ENCODE data around the gene EPHA10. TPM values are rescaled to one million over a fixed set of nuclear protein-coding genes. Genes with fewer than 3 reads are reported as not detected.

Gene EPHA10
- total and polyA plus RNA-seq, 5 experiments from 2014 or later: not detected

GRCh38 chr1:37764414-37764825 is 500 bp downstream of the EPHA10 start:
- Mint-ChIP-seq H3K4me3 (peak overlapping the region in 4 of 10 donors; percentile 18 to 65 (median 30)), H3K4me1 (peaks cover 8 to 17% (median 10%) of the 10 kb centered on the region in 4 donors), H3K27ac (no peak overlapping the region), H3K36me3 (peaks cover 0 to 9% (median 6%) of the 10 kb centered on the region in 3 donors), H3K27me3 (peaks cover 46 to 80% (median 69%) of the 10 kb centered on the region in 5 donors), H3K9me3 (peaks cover 0 to 10% (median 0%) of the 10 kb centered on the region in 9 donors)
- POLR2A ChIA-PET: no interaction called here
- ATAC-seq (no peak), DNase-seq (peak in 6 of 10 donors; percentile 10 to 31 (median 21))

GRCh38 chr1:37763791-37764413 is 1.0 kb downstream of the EPHA10 start:
- peaks cover 0 to 9% (median 6%) of the 10 kb centered on the region in 3 donors for H3K36me3 Mint-ChIP-seq
- POLR2A ChIA-PET: no interaction called here
- no peak for DNase-seq

GRCh38 chr1:37762516-37762915 is 2.4 kb downstream of the EPHA10 start:
- no peak for DNase-seq
- Mint-ChIP-seq H3K27me3 (peaks cover 31 to 61% (median 52%) of the 10 kb centered on the region in 5 donors), H3K9me3 (peaks cover 0 to 10% (median 0%) of the 10 kb centered on the region in 9 donors), H3K36me3 (peaks cover 0 to 6% (median 4%) of the 10 kb centered on the region in 3 donors), H3K27ac (no peak overlapping the region), H3K4me1 (peaks cover 8 to 17% (median 10%) of the 10 kb centered on the region in 4 donors), H3K4me3 (no peak overlapping the region)
- POLR2A ChIA-PET: no interaction called here
- no peak for ATAC-seq

More at GRCh38 chr1:37763791-37764413, 1.0 kb downstream of the EPHA10 start:
- Mint-ChIP-seq H3K4me1 (peaks cover 8 to 17% (median 10%) of the 10 kb centered on the region in 4 donors), H3K4me3 (no peak overlapping the region), H3K27ac (no peak overlapping the region), H3K27me3 (peaks cover 40 to 74% (median 63%) of the 10 kb centered on the region in 5 donors), H3K9me3 (peaks cover 0 to 10% (median 0%) of the 10 kb centered on the region in 9 donors)
- no peak for ATAC-seq

- peaks cover 8 to 13% (median 10%) of the 10 kb centered on the region in 4 donors for H3K4me1 Mint-ChIP-seq
- H3K36me3 Mint-ChIP-seq: peaks cover 0 to 6% (median 4%) of the 10 kb centered on the region in 3 donors
- no peak for ATAC-seq
- peaks cover 25 to 54% (median 43%) of the 10 kb centered on the region in 5 donors for H3K27me3 Mint-ChIP-seq
- POLR2A ChIA-PET: no interaction called here
- DNase-seq: no peak
- no peak overlapping the region for H3K27ac Mint-ChIP-seq
- H3K9me3 Mint-ChIP-seq: peaks cover 0 to 10% (median 0%) of the 10 kb centered on the region in 9 donors
- no peak overlapping the region for H3K4me3 Mint-ChIP-seq
Measured at GRCh38 chr1:37761416-37762095, 3.4 kb downstream of the EPHA10 start.

GRCh38 chr1:37759451-37759850 is 5.5 kb downstream of the EPHA10 start:
- ATAC-seq (no peak), DNase-seq (no peak)
- POLR2A ChIA-PET: no interaction called here
- Mint-ChIP-seq H3K9me3 (peaks cover 0 to 5% (median 0%) of the 10 kb centered on the region in 9 donors), H3K27ac (no peak overlapping the region), H3K4me3 (no peak overlapping the region), H3K4me1 (peaks cover 0 to 3% (median 2%) of the 10 kb centered on the region in 4 donors), H3K36me3 (peaks cover 0 to 4% (median under 1%) of the 10 kb centered on the region in 3 donors), H3K27me3 (peaks cover 18 to 45% (median 34%) of the 10 kb centered on the region in 5 donors)

- no peak for ATAC-seq
- Mint-ChIP-seq H3K27me3 (peaks cover 13 to 39% (median 28%) of the 10 kb centered on the region in 5 donors), H3K4me3 (no peak overlapping the region), H3K27ac (no peak overlapping the region), H3K36me3 (peaks cover 0 to 2% (median 2%) of the 10 kb centered on the region in 3 donors), H3K9me3 (peaks cover 0 to 3% (median 0%) of the 10 kb centered on the region in 9 donors), H3K4me1 (peaks cover 5 to 14% (median 7%) of the 10 kb centered on the region in 4 donors)
- DNase-seq: no peak
- POLR2A ChIA-PET: no interaction called here
Measured at GRCh38 chr1:37755951-37756560, 8.9 kb downstream of the EPHA10 start.

- H3K36me3 Mint-ChIP-seq: peaks cover 0 to 2% (median 2%) of the 10 kb centered on the region in 3 donors
- DNase-seq: no peak
- H3K27me3 Mint-ChIP-seq: peaks cover 15 to 44% (median 31%) of the 10 kb centered on the region in 5 donors
- H3K27ac Mint-ChIP-seq: no peak overlapping the region
- H3K4me3 Mint-ChIP-seq: peak overlapping the region in 1 of 10 donors; percentile 26
- peaks cover 0 to 3% (median 0%) of the 10 kb centered on the region in 9 donors for H3K9me3 Mint-ChIP-seq
- POLR2A ChIA-PET: no interaction called here
- no peak for ATAC-seq
- peaks cover 5 to 14% (median 7%) of the 10 kb centered on the region in 4 donors for H3K4me1 Mint-ChIP-seq
Measured at GRCh38 chr1:37755290-37755689, 9.6 kb downstream of the EPHA10 start.

GRCh38 chr1:37753473-37754321 is 11.2 kb downstream of the EPHA10 start:
- peaks cover 5 to 14% (median 7%) of the 10 kb centered on the region in 4 donors for H3K4me1 Mint-ChIP-seq
- H3K36me3 Mint-ChIP-seq: peaks cover 0 to 2% (median 2%) of the 10 kb centered on the region in 3 donors
- H3K27ac Mint-ChIP-seq: peak overlapping the region in 1 of 10 donors; percentile 3
- POLR2A ChIA-PET: no interaction called here
- H3K4me3 Mint-ChIP-seq: peak overlapping the region; percentile 12 to 76 (median 60)
- H3K9me3 Mint-ChIP-seq: peaks cover 0 to 3% (median 0%) of the 10 kb centered on the region in 9 donors
- ATAC-seq: peak in 1 of 2 donors; percentile 14
- DNase-seq: no peak
- peaks cover 20 to 58% (median 39%) of the 10 kb centered on the region in 5 donors for H3K27me3 Mint-ChIP-seq

- Mint-ChIP-seq H3K4me3 (peak overlapping the region; percentile 55 to 81 (median 72)), H3K27me3 (peaks cover 21 to 60% (median 42%) of the 10 kb centered on the region in 5 donors), H3K9me3 (peaks cover 0 to 3% (median 0%) of the 10 kb centered on the region in 9 donors), H3K27ac (no peak overlapping the region), H3K36me3 (peaks cover 0 to 2% (median 2%) of the 10 kb centered on the region in 3 donors), H3K4me1 (peaks cover 5 to 14% (median 7%) of the 10 kb centered on the region in 4 donors)
- POLR2A ChIA-PET: no interaction called here
- ATAC-seq (peak in 1 of 2 donors; percentile 45), DNase-seq (no peak)
Measured at GRCh38 chr1:37752583-37753471, 12.1 kb downstream of the EPHA10 start.

GRCh38 chr1:37752213-37752582 is 12.7 kb downstream of the EPHA10 start:
- H3K9me3 Mint-ChIP-seq: peaks cover 0 to 3% (median 0%) of the 10 kb centered on the region in 9 donors
- DNase-seq (no peak), ATAC-seq (no peak)
- H3K4me1 Mint-ChIP-seq: peaks cover 5 to 14% (median 7%) of the 10 kb centered on the region in 4 donors
- H3K36me3 Mint-ChIP-seq: peaks cover 0 to 2% (median 2%) of the 10 kb centered on the region in 3 donors
- peaks cover 21 to 64% (median 42%) of the 10 kb centered on the region in 5 donors for H3K27me3 Mint-ChIP-seq
- POLR2A ChIA-PET: no interaction called here
- H3K27ac Mint-ChIP-seq: no peak overlapping the region
- peak overlapping the region; percentile 55 to 81 (median 72) for H3K4me3 Mint-ChIP-seq

GRCh38 chr1:37748565-37748964 is 16.4 kb downstream of the EPHA10 start:
- Mint-ChIP-seq H3K4me3 (no peak overlapping the region), H3K27me3 (peaks cover 21 to 62% (median 36%) of the 10 kb centered on the region in 5 donors), H3K9me3 (peaks cover 0 to 12% (median 5%) of the 10 kb centered on the region in 9 donors), H3K4me1 (peaks cover 5 to 10% (median 6%) of the 10 kb centered on the region in 4 donors), H3K27ac (no peak overlapping the region), H3K36me3 (peaks cover 2 to 12% (median 2%) of the 10 kb centered on the region in 3 donors)
- POLR2A ChIA-PET: no interaction called here
- no peak for ATAC-seq
- DNase-seq: no peak

Measured in naive thymus-derived CD8-positive, alpha-beta T cell (primary cell).